ENCODE results near the gene ETFB.

ETFB gene

DNA sequence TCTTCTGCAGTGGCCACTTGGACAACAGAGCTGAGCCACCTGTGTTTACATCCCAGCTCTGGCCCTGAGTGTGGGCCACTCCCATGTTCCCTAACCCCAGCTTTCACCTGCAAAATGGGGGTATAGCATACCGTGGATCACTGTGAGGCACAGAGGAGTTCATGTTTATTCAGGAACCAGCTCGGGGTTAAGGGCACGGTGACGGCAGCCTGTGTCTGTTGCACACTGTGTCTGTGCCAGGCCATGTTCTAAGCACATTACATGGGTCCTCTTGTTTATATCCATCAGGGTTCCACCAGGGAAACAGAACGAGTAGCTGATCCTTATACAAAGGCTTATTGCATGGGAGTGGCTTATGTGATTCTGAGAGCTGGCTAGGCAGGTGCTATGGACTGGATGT is 68.8 kb downstream of the ETFB start (continued):
- TF ChIP-seq, protein P1, sequence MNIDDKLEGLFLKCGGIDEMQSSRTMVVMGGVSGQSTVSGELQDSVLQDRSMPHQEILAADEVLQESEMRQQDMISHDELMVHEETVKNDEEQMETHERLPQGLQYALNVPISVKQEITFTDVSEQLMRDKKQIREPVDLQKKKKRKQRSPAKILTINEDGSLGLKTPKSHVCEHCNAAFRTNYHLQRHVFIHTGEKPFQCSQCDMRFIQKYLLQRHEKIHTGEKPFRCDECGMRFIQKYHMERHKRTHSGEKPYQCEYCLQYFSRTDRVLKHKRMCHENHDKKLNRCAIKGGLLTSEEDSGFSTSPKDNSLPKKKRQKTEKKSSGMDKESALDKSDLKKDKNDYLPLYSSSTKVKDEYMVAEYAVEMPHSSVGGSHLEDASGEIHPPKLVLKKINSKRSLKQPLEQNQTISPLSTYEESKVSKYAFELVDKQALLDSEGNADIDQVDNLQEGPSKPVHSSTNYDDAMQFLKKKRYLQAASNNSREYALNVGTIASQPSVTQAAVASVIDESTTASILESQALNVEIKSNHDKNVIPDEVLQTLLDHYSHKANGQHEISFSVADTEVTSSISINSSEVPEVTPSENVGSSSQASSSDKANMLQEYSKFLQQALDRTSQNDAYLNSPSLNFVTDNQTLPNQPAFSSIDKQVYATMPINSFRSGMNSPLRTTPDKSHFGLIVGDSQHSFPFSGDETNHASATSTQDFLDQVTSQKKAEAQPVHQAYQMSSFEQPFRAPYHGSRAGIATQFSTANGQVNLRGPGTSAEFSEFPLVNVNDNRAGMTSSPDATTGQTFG (tag by site-specific recombination; IDR thresholded peaks at IDR 0.05; ENCODE audit: borderline replicate concordance) = no peak
- TF ChIP-seq ZNF24 (tag by site-specific recombination; IDR thresholded peaks at IDR 0.05) = no peak
- no peak for TF ChIP-seq ZNF112 (tag by site-specific recombination; IDR thresholded peaks at IDR 0.05)

DNA sequence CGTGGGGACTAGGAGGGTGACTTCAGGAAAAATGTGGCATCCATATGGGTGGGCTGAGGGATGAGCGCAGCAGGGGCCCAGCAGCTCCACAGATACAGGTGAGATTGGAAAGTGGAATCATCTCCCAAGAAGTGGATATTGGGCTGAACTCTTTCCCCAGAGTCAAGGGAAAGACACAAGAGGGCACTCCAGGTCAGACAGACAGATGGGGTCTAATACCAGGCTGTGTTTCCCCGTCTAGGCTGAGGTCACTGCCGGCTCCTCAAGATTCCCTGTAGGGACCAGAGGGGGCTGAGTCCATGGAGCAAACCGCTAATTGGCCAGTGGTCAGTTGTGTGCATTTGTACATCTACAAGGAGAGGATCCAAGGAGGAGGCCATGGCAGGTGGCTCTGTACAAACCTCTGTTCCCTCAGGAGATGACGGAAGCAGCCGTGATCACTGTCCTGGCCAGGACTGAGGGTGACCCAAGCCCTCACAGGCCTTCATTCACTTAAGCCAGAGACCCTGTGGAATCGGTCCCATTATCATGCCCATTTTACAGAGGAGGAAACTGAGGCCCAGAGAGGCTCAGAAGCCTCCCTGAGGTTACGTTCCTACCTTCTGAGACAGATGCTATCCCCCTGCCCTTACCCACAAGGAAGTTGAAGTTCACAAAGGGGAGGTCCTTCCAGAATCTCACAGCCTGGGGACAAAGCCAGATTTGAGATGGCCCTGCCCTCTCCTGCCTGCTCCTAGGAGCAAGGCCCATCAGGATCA is 69.7 kb downstream of the ETFB start:
- ChIA-PET POLR2A (no interaction called here), CTCF (interaction anchor here (0.6 to 1.2 kb wide), 3 partner anchors 42 to 1652 kb away, joined by 3 read pairs; no protein-coding TSS in a partner anchor)
- no peak overlapping the region for H3K27ac ChIP-seq (ENCODE audit: extremely low read depth, low read depth, low read length)
- no peaks in the 10 kb centered on the region for H3K4me1 ChIP-seq (ENCODE audit: control insufficient read depth, insufficient read depth, low read length)
- H3K4me3 ChIP-seq (ENCODE audit: low read depth, low read length) = no peak overlapping the region
- no peaks in the 10 kb centered on the region for H3K36me3 ChIP-seq (ENCODE audit: control insufficient read depth in 2 of 2, insufficient read depth in 1 of 2, low read length in 2 of 2)
- TF ChIP-seq ZNF529 (tag by site-specific recombination; IDR thresholded peaks at IDR 0.05; ENCODE audit: insufficient replicate concordance) (no peak), GLI2 (tag by site-specific recombination; IDR thresholded peaks at IDR 0.05; ENCODE audit: borderline replicate concordance, low read depth) (no peak), OVOL3 (tag by site-specific recombination; IDR thresholded peaks at IDR 0.05) (no peak), ZBTB48 (tag by site-specific recombination; IDR thresholded peaks at IDR 0.05) (no peak), KLF10 (tag by site-specific recombination; IDR thresholded peaks at IDR 0.05) (no peak), ZNF654 (tag by site-specific recombination; IDR thresholded peaks at IDR 0.05; ENCODE audit: low read depth) (peak; percentile 7; the same call in 1 of the 2 replicates), ZNF501 (tag by site-specific recombination; IDR thresholded peaks at IDR 0.05) (no peak), MEIS1 (CRISPR knock-in tag; IDR thresholded peaks at IDR 0.05; ENCODE audit: borderline replicate concordance) (no peak), ZNF341 (tag by site-specific recombination; IDR thresholded peaks at IDR 0.05; ENCODE audit: low read depth) (no peak), ZNF10 (tag by site-specific recombination; IDR thresholded peaks at IDR 0.05) (no peak)
- TF ChIP-seq, protein P2, sequence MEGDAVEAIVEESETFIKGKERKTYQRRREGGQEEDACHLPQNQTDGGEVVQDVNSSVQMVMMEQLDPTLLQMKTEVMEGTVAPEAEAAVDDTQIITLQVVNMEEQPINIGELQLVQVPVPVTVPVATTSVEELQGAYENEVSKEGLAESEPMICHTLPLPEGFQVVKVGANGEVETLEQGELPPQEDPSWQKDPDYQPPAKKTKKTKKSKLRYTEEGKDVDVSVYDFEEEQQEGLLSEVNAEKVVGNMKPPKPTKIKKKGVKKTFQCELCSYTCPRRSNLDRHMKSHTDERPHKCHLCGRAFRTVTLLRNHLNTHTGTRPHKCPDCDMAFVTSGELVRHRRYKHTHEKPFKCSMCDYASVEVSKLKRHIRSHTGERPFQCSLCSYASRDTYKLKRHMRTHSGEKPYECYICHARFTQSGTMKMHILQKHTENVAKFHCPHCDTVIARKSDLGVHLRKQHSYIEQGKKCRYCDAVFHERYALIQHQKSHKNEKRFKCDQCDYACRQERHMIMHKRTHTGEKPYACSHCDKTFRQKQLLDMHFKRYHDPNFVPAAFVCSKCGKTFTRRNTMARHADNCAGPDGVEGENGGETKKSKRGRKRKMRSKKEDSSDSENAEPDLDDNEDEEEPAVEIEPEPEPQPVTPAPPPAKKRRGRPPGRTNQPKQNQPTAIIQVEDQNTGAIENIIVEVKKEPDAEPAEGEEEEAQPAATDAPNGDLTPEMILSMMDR (tag by site-specific recombination; IDR thresholded peaks at IDR 0.05) = 0 out of 2 replicates have a peak, but pooled peaks have one; percentile 20
- TF ChIP-seq, protein P3, sequence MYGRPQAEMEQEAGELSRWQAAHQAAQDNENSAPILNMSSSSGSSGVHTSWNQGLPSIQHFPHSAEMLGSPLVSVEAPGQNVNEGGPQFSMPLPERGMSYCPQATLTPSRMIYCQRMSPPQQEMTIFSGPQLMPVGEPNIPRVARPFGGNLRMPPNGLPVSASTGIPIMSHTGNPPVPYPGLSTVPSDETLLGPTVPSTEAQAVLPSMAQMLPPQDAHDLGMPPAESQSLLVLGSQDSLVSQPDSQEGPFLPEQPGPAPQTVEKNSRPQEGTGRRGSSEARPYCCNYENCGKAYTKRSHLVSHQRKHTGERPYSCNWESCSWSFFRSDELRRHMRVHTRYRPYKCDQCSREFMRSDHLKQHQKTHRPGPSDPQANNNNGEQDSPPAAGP (tag by site-specific recombination; IDR thresholded peaks at IDR 0.05) = no peak
- H3K9me3 ChIP-seq (ENCODE audit: control insufficient read depth, insufficient read depth, low read depth, low read length) = no peaks in the 10 kb centered on the region

DNA sequence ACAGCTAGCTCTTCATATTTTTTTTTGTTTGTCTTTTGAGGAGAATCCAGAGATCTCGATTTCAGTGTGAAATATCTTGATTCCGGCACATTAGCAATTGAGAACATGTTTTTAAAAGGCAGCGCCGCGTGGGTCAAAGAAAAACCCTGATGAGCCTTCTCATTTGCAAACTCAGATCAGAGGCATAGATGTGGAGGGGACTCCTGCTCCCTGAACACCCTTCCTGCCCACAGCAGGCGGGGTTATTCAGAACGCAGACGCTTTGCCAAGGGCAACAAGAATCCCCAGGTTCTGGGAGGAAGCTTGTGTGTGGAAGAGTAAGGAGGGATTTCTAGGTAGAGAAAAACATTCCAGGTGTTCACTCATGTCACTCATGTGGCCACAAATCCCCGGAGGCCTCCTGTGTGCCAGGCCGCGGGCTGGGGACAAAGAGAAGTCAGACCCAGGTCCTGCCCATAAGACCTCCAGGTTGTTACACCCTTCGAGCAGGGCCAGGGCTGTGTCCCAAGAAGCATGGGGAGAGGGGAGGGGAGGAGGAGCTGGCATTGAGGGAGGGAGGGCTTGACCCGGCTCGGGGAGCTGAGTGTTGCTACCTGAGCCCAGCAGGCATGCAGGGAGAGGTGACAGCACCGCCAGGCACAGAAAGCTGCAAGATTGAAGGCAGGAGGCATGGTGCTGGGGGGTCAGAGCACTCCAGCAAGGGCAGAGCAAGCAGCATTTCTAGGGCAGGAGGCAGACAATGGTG is 70.6 kb downstream of the ETFB start:
- Histone ChIP-seq H3K4me1 (ENCODE audit: control insufficient read depth, insufficient read depth, low read length) (no peaks in the 10 kb centered on the region), H3K27ac (ENCODE audit: extremely low read depth, low read depth, low read length) (no peak overlapping the region), H3K4me3 (ENCODE audit: low read depth, low read length) (no peak overlapping the region), H3K9me3 (ENCODE audit: control insufficient read depth, insufficient read depth, low read depth, low read length) (no peaks in the 10 kb centered on the region), H3K36me3 (ENCODE audit: control insufficient read depth in 2 of 2, insufficient read depth in 1 of 2, low read length in 2 of 2) (no peaks in the 10 kb centered on the region)
- ChIA-PET POLR2A (no interaction called here), CTCF (interaction anchor here (0.6 to 1.2 kb wide), 4 partner anchors 43 to 1684 kb away, joined by 3 to 8 read pairs (median 3); no protein-coding TSS in a partner anchor)
- TF ChIP-seq ZNF302 (tag by site-specific recombination; IDR thresholded peaks at IDR 0.05; ENCODE audit: low read depth) (no peak), ZNF473 (tag by site-specific recombination; IDR thresholded peaks at IDR 0.05) (no peak), WT1 (tag by site-specific recombination; IDR thresholded peaks at IDR 0.05) (no peak), ZNF248 (tag by site-specific recombination; IDR thresholded peaks at IDR 0.05) (no peak), RBAK (tag by site-specific recombination; IDR thresholded peaks at IDR 0.05) (no peak), ZNF132 (tag by site-specific recombination; IDR thresholded peaks at IDR 0.05; ENCODE audit: borderline replicate concordance) (no peak)
- TF ChIP-seq, protein P3 (tag by site-specific recombination; IDR thresholded peaks at IDR 0.05) = no peak
- TF ChIP-seq, protein P4, sequence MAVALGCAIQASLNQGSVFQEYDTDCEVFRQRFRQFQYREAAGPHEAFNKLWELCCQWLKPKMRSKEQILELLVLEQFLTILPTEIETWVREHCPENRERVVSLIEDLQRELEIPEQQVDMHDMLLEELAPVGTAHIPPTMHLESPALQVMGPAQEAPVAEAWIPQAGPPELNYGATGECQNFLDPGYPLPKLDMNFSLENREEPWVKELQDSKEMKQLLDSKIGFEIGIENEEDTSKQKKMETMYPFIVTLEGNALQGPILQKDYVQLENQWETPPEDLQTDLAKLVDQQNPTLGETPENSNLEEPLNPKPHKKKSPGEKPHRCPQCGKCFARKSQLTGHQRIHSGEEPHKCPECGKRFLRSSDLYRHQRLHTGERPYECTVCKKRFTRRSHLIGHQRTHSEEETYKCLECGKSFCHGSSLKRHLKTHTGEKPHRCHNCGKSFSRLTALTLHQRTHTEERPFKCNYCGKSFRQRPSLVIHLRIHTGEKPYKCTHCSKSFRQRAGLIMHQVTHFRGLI (tag by site-specific recombination; IDR thresholded peaks at IDR 0.05) = no peak

All from HEK293 (cell line).